HEK293 (cell line): ENCODE results near the gene GAST.

Experiments used
- BCL11A ChIP-seq: fragments of 450-650 bp; formaldehyde crosslinking; IDR thresholded peaks from 2 replicates; pipeline ENCODE4 v1.5.1; 2016; ENCODE audit warnings: low read depth, missing biosample characterization, missing genetic modification characterization
- BCL11B ChIP-seq: fragments of 450-650 bp; formaldehyde crosslinking; IDR thresholded peaks from 2 replicates; pipeline ENCODE4 v1.5.1; 2016; ENCODE audit warnings: low read depth, missing biosample characterization, missing genetic modification characterization
- KLF1 ChIP-seq: fragments of 450-650 bp; formaldehyde crosslinking; IDR thresholded peaks from 2 replicates; pipeline ENCODE4 v1.5.1; 2016; ENCODE audit warnings: missing biosample characterization, missing genetic modification characterization
- KLF10 ChIP-seq: fragments of 450-650 bp; IDR thresholded peaks from 2 replicates; pipeline ENCODE4 v1.5.1; 2018; ENCODE audit warnings: missing biosample characterization, mild to moderate bottlenecking, missing genetic modification characterization
- KLF8 ChIP-seq: fragments of 450-650 bp; formaldehyde crosslinking; IDR thresholded peaks from 2 replicates; pipeline ENCODE4 v1.5.1; 2016; ENCODE audit warnings: missing biosample characterization, missing genetic modification characterization
- OVOL3 ChIP-seq: fragments of 450-650 bp; formaldehyde crosslinking; IDR thresholded peaks from 2 replicates; pipeline ENCODE4 v1.5.1; 2016; ENCODE audit warnings: missing biosample characterization, missing genetic modification characterization
- PRDM2 ChIP-seq: fragments of 450-650 bp; formaldehyde crosslinking; IDR thresholded peaks from 2 replicates; pipeline ENCODE4 v1.5.1; 2016; ENCODE audit warnings: missing biosample characterization, missing genetic modification characterization, borderline replicate concordance
- SCRT1 ChIP-seq: fragments of 450-650 bp; formaldehyde crosslinking; IDR thresholded peaks from 2 replicates; pipeline ENCODE4 v1.5.1; 2016; ENCODE audit warnings: missing biosample characterization, missing genetic modification characterization, borderline replicate concordance
- SETDB1 ChIP-seq: IDR thresholded peaks from one replicate; pipeline ENCODE4 v1.6.1; 2017; ENCODE audit warnings: mild to moderate bottlenecking, low read length, moderate library complexity, mixed read lengths; ENCODE audit not compliant: insufficient read length
- SP2 ChIP-seq: fragments of 450-650 bp; formaldehyde crosslinking; IDR thresholded peaks from 2 replicates; pipeline ENCODE4 v1.5.1; 2016; ENCODE audit warnings: missing biosample characterization, missing genetic modification characterization
- ZBTB48 ChIP-seq: fragments of 450-650 bp; formaldehyde crosslinking; IDR thresholded peaks from 2 replicates; pipeline ENCODE4 v1.5.1; 2016; ENCODE audit warnings: missing biosample characterization, missing genetic modification characterization
- ZBTB7A ChIP-seq: fragments of 450-650 bp; formaldehyde crosslinking; IDR thresholded peaks from 2 replicates; pipeline ENCODE4 v1.5.1; 2016; ENCODE audit warnings: low read depth, missing biosample characterization, missing genetic modification characterization
- ZBTB8A ChIP-seq: fragments of 450-650 bp; formaldehyde crosslinking; IDR thresholded peaks from 2 replicates; pipeline ENCODE4 v1.5.1; 2016; ENCODE audit warnings: missing biosample characterization, missing genetic modification characterization
- ZFHX2 ChIP-seq: fragments of 450-650 bp; formaldehyde crosslinking; conservative IDR thresholded peaks from 2 replicates; pipeline ENCODE4 v1.5.1; 2016; ENCODE audit warnings: missing biosample characterization, missing genetic modification characterization
- ZNF211 ChIP-seq: fragments of 450-650 bp; formaldehyde crosslinking; IDR thresholded peaks from 2 replicates; pipeline ENCODE4 v1.5.1; 2016; ENCODE audit warnings: low read depth, missing biosample characterization, missing genetic modification characterization
- ZNF214 ChIP-seq: fragments of 450-650 bp; formaldehyde crosslinking; IDR thresholded peaks from 2 replicates; pipeline ENCODE4 v1.5.1; 2017; ENCODE audit warnings: missing biosample characterization, mild to moderate bottlenecking, missing genetic modification characterization, borderline replicate concordance
- ZNF221 ChIP-seq: fragments of 450-650 bp; formaldehyde crosslinking; IDR thresholded peaks from 2 replicates; pipeline ENCODE4 v1.5.1; 2017; ENCODE audit warnings: missing biosample characterization, missing genetic modification characterization, borderline replicate concordance
- ZNF24 ChIP-seq: fragments of 450-650 bp; formaldehyde crosslinking; IDR thresholded peaks from 2 replicates; pipeline ENCODE4 v1.5.1; 2016; ENCODE audit warnings: missing biosample characterization, missing genetic modification characterization
- ZNF311 ChIP-seq: fragments of 450-650 bp; formaldehyde crosslinking; IDR thresholded peaks from 2 replicates; pipeline ENCODE4 v1.5.1; 2017; ENCODE audit warnings: missing biosample characterization, missing genetic modification characterization, borderline replicate concordance
- ZNF404 ChIP-seq: fragments of 450-650 bp; formaldehyde crosslinking; IDR thresholded peaks from 2 replicates; pipeline ENCODE4 v1.5.1; 2017; ENCODE audit warnings: missing biosample characterization, missing genetic modification characterization
- ZNF513 ChIP-seq: fragments of 450-650 bp; IDR thresholded peaks from 2 replicates; pipeline ENCODE4 v1.5.1; 2018; ENCODE audit warnings: missing biosample characterization, missing genetic modification characterization
- ZNF521 ChIP-seq: fragments of 450-650 bp; formaldehyde crosslinking; IDR thresholded peaks from 2 replicates; pipeline ENCODE4 v1.5.1; 2017; ENCODE audit warnings: missing biosample characterization, mild to moderate bottlenecking, missing genetic modification characterization
- ZNF558 ChIP-seq: fragments of 450-650 bp; formaldehyde crosslinking; IDR thresholded peaks from 2 replicates; pipeline ENCODE4 v1.5.1; 2016; ENCODE audit warnings: missing biosample characterization, missing genetic modification characterization
- ZNF596 ChIP-seq: fragments of 450-650 bp; IDR thresholded peaks from 2 replicates; pipeline ENCODE4 v1.5.0; 2018; ENCODE audit warnings: missing biosample characterization, mild to moderate bottlenecking, missing genetic modification characterization, moderate library complexity
- ZNF830 ChIP-seq: fragments of 450-650 bp; IDR thresholded peaks from 2 replicates; pipeline ENCODE4 v1.5.0; 2018; ENCODE audit warnings: missing biosample characterization, missing genetic modification characterization, low read depth, mild to moderate bottlenecking, moderate library complexity
- ZSCAN30 ChIP-seq: fragments of 450-650 bp; IDR thresholded peaks from 2 replicates; pipeline ENCODE4 v1.5.1; 2018; ENCODE audit warnings: missing biosample characterization, mild to moderate bottlenecking, missing genetic modification characterization, moderate library complexity
- TF ChIP-seq, protein P1 (sequence below): fragments of 450-650 bp; formaldehyde crosslinking; IDR thresholded peaks from 2 replicates; pipeline ENCODE4 v1.5.1; 2016; ENCODE audit warnings: missing biosample characterization, missing genetic modification characterization
- TF ChIP-seq, protein P2 (sequence below): fragments of 450-650 bp; formaldehyde crosslinking; IDR thresholded peaks from 2 replicates; pipeline ENCODE4 v1.5.1; 2016; ENCODE audit warnings: missing biosample characterization, missing genetic modification characterization

GAST gene

DNA sequence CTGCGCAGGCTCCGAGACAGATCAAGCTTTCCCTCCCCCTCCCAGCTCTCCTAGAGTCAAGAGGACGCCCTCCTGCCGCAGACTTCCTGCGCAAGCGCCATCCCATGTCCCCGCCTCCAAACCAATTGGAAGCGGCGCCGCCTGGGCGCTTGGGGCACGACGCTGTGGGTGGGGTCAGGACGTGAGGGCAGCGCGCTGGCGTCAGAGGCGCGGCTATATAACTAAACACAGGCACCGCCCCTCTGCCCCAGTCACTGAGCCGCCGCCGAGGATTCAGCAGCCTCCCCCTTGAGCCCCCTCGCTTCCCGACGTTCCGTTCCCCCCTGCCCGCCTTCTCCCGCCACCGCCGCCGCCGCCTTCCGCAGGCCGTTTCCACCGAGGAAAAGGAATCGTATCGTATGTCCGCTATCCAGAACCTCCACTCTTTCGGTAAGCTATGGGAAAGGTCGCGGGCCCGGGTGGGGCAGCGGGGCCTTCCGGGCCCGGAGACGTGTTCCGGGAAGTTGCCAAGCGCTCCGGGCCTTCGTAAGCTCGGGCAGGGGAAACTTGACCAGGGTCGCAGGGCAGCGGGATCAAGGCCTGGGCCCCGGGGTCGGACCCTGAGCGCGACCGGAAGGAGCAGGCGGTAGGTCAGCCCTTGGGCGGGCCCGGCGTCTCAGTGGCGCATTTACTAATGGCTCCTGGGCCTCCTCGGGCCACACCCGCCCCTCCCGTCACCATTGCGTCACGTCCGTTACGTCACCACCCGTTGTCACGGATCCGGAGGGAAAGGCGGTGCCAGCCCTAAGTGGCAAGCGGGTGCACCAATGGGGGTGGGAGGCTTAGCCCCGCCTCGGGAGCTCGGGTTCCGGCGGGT is 23.3 kb upstream of the GAST start, which contains the start of gene EIF1 (continued):
- TF ChIP-seq PRDM2 (tag by site-specific recombination) (peak; percentile 86; the same call in 1 of the 2 replicates), OVOL3 (0 out of 2 replicates have a peak, but pooled peaks have one; percentile 67), SCRT1 (tag by site-specific recombination) (no peak), KLF8 (peak; percentile 98), SETDB1 (no peak), ZNF404 (tag by site-specific recombination) (no peak), BCL11A (tag by site-specific recombination) (peak; percentile 92), ZNF311 (tag by site-specific recombination) (no peak), ZNF521 (tag by site-specific recombination) (no peak), ZBTB8A (tag by site-specific recombination) (peak; percentile 61), ZNF513 (tag by site-specific recombination) (0 out of 2 replicates have a peak, but pooled peaks have one; percentile 10), ZBTB48 (peak; percentile 40; the same call in 1 of the 2 replicates), ZNF24 (tag by site-specific recombination) (peak; percentile 71), ZNF211 (tag by site-specific recombination) (no peak), ZNF558 (tag by site-specific recombination) (0 out of 2 replicates have a peak, but pooled peaks have one; percentile 6), ZBTB7A (tag by site-specific recombination) (peak; percentile 94), SP2 (tag by site-specific recombination) (peak; percentile 99), ZNF214 (no peak), ZFHX2 (tag by site-specific recombination) (peak; percentile 2; the same call in 1 of the 2 replicates), BCL11B (tag by site-specific recombination) (peak; percentile 98), ZNF221 (peak; percentile 26; the same call in 1 of the 2 replicates), KLF1 (peak; percentile 98), ZSCAN30 (tag by site-specific recombination) (peak; percentile 68; the same call in 1 of the 2 replicates), KLF10 (peak; percentile 87), ZNF830 (tag by site-specific recombination) (no peak), ZNF596 (tag by site-specific recombination) (0 out of 2 replicates have a peak, but pooled peaks have one; percentile 62)
- TF ChIP-seq, protein P1, sequence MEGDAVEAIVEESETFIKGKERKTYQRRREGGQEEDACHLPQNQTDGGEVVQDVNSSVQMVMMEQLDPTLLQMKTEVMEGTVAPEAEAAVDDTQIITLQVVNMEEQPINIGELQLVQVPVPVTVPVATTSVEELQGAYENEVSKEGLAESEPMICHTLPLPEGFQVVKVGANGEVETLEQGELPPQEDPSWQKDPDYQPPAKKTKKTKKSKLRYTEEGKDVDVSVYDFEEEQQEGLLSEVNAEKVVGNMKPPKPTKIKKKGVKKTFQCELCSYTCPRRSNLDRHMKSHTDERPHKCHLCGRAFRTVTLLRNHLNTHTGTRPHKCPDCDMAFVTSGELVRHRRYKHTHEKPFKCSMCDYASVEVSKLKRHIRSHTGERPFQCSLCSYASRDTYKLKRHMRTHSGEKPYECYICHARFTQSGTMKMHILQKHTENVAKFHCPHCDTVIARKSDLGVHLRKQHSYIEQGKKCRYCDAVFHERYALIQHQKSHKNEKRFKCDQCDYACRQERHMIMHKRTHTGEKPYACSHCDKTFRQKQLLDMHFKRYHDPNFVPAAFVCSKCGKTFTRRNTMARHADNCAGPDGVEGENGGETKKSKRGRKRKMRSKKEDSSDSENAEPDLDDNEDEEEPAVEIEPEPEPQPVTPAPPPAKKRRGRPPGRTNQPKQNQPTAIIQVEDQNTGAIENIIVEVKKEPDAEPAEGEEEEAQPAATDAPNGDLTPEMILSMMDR (tag by site-specific recombination) = 0 out of 2 replicates have a peak, but pooled peaks have one; percentile 17
- TF ChIP-seq, protein P2, sequence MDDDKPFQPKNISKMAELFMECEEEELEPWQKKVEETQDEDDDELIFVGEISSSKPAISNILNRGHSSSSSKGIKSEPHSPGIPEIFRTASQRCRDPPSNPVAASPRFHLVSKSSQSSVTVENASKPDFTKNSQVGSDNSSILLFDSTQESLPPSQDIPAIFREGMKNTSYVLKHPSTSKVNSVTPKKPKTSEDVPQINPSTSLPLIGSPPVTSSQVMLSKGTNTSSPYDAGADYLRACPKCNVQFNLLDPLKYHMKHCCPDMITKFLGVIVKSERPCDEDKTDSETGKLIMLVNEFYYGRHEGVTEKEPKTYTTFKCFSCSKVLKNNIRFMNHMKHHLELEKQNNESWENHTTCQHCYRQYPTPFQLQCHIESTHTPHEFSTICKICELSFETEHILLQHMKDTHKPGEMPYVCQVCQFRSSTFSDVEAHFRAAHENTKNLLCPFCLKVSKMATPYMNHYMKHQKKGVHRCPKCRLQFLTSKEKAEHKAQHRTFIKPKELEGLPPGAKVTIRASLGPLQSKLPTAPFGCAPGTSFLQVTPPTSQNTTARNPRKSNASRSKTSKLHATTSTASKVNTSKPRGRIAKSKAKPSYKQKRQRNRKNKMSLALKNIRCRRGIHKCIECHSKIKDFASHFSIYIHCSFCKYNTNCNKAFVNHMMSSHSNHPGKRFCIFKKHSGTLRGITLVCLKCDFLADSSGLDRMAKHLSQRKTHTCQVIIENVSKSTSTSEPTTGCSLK (tag by site-specific recombination) = no peak
